Fibroblast of skin of left biceps (primary cell): ENCODE data around the gene JCAD.

ENCODE experiments used
- DNase-seq, 2 experiments: peaks; one replicate each; pipeline ENCODE4 v3.0.0-alpha.2; 2013; ENCODE audit warnings: low read depth in 2 of 2

JCAD gene

DNA sequence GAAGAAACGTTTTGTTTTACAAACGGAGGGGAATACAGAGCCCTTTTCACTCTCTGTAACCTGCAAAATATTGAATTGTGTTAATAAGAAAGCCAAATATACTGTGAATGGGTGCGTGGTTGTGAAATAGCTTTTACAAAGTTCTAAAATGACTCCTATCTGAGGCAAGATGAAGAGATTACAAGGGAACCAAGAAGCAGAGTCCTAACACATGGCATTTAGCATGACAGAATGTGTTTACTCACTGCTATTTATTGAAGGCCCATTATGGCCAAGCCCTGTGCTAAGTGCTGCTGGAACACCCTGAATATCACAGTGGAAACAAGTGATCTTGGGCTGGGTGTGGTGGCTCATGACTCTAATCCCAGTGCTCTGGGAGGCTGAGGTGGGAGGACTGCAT, 12.9 kb downstream of the JCAD start:
- no peak for DNase-seq

DNA sequence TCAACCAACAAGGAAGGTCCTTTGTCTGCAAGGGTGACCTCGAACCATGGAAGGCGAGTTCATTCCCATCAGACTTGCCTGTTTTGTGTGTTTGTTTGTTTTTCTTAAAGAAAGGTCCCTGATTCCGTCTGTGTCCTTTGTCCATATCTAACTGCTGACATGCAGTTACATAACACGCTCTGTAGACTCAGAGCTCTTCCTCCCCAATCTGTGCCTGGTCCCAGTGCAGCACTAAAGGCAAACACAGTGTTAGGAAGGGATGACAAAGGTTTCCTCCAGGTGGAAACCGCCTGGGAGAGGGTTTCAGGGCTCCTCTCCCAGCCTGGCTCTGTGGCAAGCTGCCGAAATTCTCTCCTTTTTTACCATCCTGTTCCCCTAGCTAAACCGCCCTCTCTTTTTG, 13.4 kb downstream of the JCAD start:
- no peak for DNase-seq

DNA sequence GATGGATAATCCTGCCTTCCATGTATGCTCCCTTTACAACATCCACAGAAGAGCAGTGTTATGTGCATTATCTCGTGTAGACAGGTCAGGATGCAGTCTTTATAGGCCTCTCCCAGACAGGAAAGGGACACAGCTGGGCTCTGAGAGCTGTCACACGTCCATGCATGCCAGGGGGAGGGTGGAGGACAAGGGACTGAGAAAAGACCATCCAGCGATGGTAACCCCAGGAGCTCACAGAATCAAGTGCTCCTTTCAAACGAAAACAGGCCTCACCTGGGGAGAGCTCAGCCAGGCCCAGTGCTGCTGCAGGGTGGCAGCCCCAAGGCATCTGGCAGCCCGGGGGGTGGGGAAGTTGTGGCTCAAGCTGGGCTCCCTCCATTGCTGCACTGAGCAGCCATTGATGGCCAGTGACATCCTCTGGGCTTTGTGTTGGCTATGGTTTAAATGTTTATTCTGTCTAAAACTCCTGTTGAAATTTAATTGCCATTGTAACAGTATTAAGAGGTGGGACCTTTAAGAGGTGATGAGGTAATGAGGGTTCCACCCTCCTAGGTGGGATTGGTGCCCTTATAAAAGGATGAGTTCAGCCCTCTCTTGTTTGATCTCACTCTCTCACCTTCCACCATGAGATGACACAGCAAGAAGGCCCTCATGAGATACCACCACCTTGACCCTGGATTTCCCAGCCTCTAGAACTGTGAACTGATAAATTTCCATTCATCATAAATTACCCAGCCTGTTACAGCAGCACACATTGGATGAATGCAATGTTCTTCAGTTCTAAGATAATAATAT, 15.7 kb downstream of the JCAD start:
- no peak for DNase-seq

DNA sequence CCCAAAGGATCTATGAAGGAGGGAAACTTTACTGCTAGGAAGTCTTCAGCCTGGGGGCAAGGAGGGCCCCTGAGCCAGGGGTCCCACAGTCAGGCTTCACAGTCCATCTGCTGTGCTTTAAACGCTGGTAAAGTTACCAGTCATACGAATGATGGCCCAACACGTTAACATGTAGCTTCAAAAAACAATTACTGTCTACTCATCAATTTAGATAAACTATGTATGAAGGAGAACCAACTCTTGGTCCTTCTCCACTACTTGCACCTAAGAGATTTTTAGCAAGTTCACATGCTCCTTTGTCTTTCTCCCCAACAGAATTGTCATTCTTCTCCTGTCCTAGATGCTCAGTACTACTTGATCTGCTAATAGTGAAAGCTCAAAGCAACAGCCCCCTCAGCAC, 16.6 kb downstream of the JCAD start:
- no peak for DNase-seq

DNA sequence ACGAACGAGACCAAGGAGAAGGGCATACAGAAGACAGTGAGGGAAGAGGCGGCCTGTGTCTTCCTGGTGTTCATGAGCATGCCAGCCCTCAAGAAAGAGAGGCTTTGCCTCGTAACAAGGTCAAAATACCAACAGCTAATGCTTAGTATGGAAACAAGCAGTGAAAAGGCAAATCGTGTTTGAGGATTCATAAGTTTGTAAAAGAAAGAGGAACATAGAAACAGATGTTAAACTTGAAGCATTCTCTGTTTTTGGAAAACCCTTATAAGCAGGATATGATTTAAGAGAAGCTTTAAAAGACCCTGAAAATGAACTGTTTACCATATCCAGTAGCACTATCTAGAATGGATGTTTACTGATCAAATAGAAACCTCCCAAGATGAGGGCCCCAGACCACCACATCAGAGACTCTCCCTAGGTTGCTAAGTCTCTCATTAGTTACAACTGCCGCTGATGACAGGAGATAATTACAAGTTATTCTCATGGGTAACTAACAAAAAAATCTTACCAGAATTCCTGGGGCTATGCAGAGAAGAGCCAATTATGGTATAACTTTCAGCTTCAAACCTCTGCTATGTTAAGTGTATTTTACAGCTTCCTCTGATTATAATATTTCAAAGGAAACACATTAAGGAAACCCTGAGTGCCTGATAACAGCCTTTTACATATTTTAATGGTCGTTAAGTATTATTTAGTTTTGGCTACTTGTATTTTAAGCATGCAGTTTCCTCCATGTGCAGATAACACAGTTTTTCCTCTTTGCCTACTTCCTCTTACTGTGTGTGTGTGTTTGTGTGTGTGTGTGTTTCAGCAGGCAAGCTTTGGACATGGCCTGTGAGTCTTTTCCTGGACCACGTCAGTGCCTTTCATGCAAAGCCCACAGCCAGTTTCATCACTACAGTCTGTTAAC, 17.9 kb downstream of the JCAD start:
- DNase-seq, result no peak

DNA sequence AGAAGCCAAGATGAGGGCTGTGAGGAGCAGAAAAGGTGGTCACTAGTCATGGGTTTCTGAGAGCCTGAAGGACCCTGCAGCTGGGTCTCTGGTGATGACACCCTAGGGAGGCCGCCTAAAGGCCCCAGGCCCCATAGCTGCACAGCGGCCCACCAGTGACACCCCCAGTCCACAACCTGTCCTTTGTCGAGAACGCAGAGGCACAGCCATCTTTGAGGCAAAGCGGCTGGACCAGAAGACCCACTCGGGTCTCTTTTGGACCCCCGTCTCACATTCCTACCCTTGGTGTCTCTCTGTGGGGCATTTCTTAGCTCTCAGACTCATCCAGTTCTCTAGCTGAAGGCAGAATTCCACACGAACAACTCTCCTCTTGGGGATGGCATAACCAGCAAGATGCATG, 18.8 kb downstream of the JCAD start:
- DNase-seq, result no peak

DNA sequence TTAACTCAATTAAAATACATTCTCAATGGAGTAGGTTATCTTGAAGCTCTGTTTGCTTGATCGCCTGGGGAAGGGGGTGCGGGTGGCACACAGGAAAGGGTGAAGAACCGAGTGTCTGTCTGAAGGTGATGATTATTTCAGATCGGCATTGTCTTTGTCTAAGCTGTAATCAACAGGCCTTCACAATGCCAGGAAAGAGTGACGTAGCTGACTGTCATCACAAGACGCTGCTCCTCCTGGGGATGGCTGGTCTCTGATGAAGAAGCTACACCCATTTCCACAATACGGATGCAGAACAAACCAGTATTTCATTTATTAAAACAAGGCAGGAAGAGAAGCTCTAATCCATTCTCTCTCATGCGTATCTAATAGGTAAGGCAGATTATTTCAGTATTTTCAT, 19.4 kb downstream of the JCAD start:
- no peak for DNase-seq

DNA sequence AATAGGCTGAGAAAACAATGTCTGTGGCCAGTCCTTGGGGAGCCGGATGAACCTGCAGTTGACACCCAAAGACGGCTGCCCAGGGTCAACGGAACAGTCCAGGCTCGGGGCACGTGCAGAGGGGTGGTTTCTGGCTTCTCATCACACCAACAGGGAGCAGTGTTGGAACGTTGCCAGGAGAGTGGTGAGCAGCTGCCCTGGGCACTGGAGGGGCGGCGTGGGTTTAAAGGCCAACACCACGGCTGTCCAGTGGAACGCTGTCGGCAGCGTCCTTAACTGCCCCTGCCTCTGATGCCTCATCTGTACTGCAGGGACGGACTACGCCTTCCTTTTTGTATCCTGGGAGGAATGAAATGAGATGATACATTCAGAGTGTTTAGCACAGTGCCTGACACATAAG, 19.8 kb downstream of the JCAD start:
- DNase-seq, result no peak

DNA sequence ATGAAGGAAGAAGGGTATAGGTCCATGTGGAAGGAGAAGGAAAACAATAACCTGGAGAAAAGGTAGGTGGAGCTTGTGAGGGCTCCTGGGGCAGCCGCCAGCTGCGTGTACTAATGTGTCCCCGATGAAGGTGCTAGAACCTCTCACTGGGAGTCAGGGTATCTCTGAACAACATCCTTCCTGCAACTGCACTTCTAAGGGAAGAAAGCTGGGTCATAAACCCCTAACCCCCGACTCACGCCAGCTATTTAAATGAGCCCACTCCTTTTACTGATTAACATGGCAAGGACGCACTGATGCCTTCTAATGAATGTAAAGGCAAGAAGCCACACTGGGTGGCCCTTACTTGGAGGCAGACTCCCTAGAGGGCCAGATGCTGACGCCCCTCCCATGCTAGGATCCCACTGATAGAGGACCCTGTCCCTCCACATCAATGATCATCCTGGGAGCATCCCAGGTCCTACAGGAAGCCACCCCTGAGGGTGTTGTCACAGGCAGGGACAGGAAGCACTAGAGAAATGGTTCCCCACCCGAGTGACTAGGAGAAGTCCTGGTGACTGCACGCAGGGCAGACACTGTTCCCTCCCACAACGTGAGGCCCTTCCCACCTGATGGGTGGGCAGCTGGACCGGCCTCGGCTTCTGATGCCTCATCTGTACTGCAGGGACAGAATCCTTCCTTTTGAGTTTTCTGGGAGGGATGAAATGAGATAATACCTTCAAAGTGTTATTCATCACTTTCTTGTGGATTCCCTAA, 20.4 kb downstream of the JCAD start:
- no peak for DNase-seq

DNA sequence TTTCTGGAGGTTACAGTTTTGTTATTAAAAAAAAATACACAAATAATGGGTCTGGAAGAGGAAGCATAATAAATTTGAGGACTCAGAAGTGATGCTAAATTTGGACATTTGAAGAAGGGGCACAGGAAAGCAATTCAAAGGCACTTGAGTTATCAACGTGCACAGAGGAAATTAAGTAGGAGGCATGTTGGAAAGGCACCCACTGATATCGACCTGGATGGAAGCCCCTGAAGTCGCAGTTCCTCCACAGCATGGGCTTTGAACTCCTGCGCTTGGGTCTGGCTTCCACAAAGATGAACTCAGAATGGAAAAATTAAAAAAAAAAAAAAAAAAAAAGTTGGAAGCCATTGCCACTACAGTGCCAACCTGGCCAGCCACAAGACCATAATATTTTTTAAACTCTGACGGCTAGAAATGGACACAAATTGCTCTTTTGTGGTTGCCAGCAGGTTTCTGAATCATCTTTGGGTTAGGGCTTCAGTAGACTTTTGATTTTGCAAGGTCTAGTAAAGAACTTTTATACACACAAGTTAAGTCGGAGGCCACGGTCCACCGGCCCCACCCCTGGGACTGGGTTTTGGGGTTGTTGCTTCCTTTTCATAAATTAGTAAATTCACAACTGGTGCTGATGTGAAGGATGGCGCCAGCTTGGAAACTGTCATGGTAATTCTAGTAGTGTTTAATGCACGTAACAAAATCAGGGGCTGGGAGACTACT, 21.6 kb downstream of the JCAD start:
- DNase-seq, result no peak

DNA sequence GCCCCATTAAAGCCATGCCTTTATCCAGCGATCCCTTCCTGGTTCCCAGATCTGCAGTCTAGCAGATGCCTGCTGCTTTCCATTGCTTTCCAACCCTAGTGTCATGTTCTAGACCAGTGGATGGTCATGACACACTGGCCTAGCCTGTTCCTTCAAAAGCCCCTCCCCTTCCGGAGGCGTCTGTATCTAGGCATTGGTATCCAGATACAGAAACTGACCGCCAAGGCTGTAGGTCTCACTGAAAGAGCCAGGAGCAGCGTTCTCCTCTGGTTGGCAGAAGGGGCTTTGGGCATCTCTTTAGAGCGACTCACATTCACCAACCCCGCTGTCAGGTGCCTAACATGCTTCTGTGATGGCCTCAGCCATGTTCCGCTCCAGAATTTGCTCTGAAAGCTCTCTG, 22.6 kb downstream of the JCAD start:
- no peak for DNase-seq

DNA sequence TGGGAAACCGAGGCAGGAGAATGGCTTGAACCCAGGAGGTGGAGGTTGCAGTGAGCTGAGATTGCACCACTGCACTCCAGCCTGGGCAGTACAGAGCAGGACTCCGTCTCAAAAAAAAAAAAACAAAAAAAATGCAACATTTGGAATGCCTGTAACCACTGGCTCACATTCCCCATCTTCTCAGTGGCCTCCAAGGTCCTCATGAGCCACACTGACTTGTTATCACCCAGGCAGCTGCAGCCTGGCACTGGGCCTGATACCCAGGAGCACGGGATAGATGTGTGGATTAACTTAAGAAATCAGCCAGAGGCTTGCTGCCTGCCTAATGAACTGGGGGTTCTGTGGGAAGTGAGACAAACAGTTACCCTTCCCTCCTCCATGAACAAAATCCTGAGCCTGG, 23.0 kb downstream of the JCAD start:
- no peak for DNase-seq

DNA sequence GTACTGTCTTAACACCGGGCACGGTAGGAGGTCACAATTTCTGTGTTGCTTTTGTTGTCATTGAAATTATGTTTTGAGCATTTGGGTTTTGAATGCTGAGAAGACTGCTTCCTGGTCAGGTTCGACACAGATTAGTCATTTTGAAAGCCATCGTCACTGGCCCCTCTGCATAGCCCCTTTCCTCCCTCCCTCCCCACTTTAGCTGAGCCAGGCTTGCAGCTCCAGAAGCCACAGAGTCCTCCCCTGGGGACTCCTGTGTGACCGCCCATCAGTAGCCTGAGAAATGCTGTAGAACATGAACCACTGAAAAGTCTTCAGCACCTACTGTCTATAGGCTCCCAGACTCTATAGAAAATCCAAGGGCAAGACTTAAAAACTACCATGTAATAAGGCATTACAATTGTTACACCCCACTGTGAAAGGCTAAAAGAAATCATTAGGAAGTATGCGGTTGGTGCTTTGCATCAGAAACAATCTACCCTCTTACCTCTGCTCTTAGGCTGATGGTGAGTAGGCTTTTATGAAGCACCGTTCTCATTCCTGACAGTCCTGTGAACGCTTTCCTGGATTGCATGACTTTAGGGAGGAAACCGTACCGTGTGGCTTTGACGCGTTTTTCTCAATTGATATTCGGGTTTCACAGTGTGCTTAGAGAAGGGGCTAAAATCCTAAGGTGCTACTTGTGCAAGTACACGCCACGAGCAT, 24.8 kb downstream of the JCAD start:
- no peak for DNase-seq

DNA sequence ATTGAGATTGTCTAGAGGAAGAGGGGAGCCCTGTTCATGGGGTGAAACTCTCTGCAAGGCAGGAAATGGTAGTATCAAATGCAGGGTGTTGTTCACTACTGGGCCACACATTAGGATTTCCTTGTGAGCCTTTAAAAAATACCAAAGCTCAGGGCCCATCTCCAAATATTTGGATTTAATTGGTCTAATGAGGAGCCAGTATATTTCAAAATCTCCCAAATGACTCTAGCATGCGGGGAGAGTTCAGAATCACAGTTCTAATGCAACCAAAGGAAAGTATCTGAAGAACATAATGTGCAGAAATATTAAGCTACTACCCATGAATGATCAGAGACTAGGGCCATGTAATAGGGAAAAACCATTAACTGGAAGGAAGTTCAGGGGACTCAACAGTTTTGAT, 27.3 kb downstream of the JCAD start:
- DNase-seq, result no peak

DNA sequence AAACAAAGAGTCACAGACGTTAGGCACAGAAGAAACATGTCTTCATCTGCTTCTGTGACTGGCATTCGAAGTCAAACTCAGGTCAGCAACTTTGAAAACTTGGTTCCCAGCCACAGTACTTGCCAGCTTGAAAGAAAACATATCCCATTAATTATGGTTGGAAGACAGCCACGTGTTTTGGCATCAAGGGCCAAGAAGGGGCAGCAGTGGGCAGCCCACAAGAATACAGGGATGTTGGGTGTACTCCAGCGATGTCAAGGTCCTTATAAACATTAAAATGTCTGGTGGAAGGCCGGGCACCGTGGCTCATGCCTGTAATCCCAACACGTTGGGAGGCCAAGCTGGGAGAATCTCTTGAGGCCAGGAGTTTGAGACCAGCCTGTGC, 29.5 kb downstream of the JCAD start:
- no peak for DNase-seq

DNA sequence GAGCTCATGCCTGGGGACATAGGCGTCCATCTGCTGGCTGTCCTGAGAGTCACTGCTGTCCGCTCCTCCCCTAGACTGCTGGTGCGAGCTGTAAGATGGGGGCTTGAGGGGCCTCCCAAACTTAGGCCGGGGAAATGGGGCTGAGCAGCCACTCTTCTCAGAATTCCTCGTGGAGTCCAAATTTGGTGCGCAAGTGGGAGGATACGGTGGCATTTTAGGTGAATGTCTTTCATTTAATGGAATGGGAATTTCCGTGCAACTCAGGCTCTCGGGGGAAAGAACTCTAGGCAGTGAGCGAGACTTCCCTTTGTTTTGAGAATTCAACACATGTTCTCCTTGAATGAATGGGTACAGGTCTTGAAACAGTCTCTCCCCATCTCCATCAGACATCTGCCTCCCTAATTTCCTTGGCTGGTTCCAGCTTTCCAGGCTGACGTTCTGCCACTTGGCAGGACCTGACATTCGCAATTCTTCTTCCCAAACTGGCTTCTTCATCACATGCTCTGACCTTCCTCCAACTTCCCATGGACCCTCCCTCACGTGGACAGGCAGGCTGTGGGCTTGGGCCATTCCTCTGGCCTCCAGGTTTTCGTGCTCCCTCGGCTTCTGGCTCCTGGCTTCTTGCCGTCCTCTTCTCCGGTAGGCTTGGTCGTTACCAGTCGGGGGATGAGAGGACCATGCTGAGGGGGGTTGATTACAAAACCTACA, 30.1 kb downstream of the JCAD start:
- no peak for DNase-seq

DNA sequence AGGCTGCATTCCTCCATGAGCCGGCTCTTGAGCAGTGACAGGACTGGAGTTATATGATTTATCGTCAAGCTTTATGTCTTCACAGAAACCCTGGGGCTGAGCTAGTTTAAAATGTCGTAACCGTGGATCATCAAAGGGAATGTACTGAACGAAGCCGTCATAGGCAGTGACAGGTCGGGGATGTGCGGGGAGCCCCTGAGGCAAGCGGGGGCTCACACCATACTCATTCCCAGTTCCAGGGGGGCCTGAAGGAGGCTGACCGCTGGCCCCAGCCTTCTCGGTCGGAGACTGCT, 30.7 kb downstream of the JCAD start:
- no peak for DNase-seq

DNA sequence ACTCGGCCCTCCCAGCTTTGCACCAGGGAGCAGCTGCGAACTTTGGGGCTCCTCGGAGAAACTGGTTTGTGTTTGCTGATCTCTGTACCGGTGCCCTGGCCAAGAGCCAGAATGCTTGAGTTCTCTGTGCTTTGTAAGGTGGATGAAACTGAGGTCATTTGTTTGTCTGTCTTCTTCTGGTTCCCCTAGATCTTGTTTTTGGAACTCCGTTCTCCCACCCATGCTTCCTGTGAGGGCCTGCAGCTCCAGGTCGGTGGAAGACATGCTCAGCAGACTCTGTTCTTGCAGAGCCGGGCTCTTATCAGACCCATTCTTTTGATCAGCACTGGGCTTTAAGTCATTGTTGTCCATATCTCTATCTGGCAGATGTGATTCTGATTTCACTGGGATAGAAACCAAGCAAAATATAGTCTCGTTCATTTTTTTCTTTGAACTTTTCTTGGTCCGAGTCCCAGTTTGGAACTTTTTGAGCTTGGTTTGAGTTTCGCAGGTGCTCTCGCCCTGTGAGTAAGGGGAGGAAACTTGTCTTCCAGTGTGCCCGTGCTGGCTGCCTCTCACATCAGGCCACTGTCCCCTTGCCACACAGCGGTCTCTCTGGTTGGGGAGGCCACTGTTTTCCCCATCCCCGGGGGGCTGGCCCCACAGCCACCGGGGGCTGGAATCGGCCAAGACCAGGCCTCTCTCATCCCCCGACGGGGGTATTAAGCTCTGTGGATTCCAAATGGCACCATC, 31.2 kb downstream of the JCAD start:
- DNase-seq, result no peak

DNA sequence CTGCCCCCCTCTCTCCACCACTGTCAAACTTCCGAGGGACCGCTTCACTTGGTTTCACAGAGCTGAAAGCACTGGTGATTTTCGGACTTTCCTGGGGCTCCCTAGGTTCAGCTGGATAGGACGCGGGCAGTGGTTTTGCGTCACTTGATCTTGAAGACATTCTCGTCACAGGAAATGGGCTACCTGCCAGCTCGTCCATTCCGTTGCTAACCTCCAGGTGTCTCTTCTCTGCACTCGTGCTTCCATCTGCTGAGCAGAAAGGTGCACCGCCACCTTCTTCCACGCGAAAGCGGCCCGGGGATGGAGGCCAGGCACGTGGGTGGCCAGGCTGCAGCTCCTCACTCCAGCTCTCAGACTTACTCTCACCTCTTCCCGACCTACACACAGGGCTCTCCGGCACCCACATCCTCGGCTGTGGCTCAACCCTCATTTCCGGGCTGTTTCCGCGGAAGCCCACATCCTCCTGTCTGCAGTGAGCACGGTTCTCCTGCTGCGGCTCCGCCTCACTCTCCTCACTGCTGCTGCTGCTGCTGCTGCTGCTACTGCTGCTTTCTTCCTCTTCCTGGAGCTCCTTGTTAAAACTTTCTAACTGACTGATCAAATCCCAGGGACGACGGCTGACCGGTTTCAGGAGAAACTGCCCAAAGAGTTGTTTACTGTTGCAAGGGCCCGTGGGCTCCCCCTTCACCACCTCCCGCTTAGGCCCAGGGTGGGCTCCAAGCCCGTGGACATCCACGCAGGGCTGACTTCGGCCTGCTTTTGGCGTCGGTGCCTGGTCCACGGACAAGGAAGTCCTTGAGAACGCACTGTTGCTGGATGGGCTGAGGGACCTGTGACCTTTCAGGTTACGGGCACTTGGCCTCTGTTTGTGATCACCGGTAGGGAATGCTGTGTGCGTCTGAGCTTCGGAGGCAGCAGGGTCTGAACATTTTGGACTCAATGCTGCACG, 32.1 kb downstream of the JCAD start:
- DNase-seq, result no peak
